Measurements from ENCODE around the gene C1S. TPM values are rescaled to one million over a fixed set of nuclear protein-coding genes. Genes with fewer than 3 reads are reported as not detected.
A peak's percentile ranks its signal among the peaks of the same experiment; 100 is the strongest.

C1S gene
- total RNA-seq, 1 experiment from 2014 or later, result 68.3 TPM

DNA sequence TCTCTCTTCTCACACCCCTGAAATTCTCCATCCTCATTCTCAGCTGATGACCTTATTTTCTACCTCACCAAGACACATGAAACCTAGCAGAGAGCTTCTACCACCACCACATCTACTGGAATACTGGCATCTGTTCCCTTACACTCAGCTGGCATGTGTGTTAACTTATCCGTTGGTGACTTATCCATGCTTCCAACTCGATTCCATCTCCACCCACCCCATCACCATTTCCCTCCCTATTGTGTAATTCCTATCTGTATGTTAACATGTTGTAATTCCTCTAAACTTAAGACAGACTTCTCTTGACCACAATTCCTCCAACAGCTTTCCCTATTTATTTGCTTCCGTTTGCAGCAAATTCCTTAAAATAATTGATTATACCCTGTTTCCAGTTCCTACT lies 15.4 kb downstream of the C1S start:
- DNase-seq (ENCODE audit: low read depth), result no peak

GRCh38 chr12:7076493-7076892 lies 16.0 kb downstream of the C1S start:
- DNase-seq (ENCODE audit: low read depth), result no peak

DNA sequence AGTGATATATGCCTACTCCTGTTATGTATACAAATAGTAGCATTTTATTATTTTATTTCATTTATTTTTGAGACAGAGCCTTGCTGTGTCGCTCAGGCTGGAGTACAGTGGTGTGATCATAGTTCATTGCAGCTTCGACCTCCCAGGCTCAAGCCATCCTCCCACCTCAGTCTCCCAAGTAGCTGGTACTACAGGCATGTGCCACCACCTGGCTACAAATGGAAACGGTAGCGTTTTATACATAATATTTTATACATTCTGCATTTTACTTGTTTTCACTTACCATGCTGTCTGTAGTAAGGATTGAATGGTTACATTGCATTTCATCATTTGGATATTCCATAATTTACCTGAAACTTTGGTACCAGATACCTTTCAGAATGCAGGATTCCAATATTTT lies 17.6 kb downstream of the C1S start:
- no peak for DNase-seq (ENCODE audit: low read depth)

DNA sequence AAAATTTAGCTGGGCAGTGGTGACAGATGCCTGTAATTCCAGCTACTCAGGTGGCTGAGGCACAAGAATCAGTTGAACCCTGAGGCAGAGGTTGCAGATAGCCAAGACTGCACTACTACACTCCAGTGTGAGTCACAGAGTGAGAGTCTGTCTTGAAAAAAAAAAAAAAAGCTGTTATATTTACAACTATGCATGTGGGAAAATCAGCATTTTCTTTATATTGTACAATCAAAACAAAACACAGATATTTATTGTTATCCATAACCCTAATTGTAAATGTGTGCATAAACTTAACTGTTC lies 19.3 kb downstream of the C1S start:
- peak; percentile 83 for DNase-seq (ENCODE audit: low read depth)

DNA sequence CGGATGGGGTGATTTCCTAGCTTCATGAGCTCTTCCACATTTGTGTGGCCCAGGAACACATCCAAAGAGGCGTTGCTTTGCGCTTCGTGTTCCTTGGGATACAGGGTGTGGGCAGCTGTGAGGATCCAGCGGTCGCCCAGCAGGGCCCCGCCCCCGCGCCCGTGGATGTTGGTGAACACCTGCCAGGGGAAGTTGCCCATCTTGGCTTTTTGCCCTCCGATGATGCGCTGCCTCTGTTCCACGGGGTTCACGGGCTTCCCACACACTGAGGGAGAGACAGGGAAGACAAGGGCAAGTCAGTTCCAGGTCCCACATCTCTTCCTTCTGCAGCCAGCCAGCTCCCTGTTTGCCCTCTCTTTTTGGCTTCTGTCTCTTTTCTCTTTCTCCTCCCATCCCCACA lies 20.5 kb downstream of the C1S start:
- no peak for DNase-seq (ENCODE audit: low read depth)

- no peak for DNase-seq (ENCODE audit: low read depth)
These were observed 22.6 kb downstream of the C1S start for GRCh38 chr12:7083125-7083524.

GRCh38 chr12:7089196-7089871 lies 28.8 kb downstream of the C1S start:
- no peak for DNase-seq (ENCODE audit: low read depth)

- DNase-seq (ENCODE audit: low read depth), result no peak
These were observed 29.9 kb downstream of the C1S start for GRCh38 chr12:7090222-7090998.

DNA sequence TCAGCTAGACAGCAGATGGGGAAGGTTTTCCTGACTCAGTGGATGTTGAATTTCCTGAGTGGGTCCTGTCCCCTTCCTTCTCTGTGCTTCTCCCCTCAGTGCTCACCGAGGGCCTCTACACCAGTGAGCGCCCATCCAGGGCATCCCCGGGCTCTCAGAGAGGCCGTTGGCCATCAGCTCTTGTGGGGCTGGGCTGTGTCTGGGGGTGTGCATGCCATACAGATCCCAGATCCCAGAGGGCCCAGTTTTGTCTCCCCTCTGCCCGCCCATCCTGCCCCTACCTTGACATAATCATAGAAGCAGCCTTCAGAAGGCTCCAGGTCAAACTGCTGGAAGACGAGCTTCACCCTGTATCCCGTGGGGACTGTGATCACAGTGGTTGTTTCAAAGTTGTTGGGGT lies 30.7 kb downstream of the C1S start:
- DNase-seq (ENCODE audit: low read depth), result no peak

- no peak for DNase-seq (ENCODE audit: low read depth)
These were observed 31.2 kb downstream of the C1S start for GRCh38 chr12:7091660-7092228.

- DNase-seq (ENCODE audit: low read depth), result peak; percentile 79
These were observed 31.9 kb downstream of the C1S start, which contains the start of gene C1R for GRCh38 chr12:7092229-7092985. Gene C1R (minus strand): TSS chr12:7092445. CDS start chr12:7092388, 57 bp downstream.

DNA sequence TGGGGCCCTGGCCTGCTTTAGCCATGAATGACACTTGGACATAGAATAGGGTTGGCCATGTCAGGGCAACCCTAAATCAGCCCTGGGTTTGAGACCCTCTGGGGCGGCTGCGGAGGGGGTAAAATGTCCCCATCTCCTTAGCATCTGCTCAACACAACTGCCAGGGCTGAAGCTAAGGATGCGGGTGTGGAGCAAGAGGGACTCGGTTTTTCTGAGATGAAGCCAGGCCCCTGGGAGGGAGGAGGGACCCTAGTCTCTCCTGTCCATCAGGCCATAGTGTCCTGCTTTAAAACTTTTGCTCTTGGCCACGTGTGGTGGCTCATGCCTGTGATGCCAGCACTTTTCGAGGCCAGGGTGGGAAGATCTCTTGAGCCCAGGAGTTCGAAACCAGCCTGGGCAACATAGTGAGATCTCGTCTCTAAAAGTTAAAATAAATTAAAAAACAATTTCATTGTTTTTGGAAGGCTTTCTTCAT lies 32.5 kb downstream of the C1S start:
- DNase-seq (ENCODE audit: low read depth), result no peak

DNA sequence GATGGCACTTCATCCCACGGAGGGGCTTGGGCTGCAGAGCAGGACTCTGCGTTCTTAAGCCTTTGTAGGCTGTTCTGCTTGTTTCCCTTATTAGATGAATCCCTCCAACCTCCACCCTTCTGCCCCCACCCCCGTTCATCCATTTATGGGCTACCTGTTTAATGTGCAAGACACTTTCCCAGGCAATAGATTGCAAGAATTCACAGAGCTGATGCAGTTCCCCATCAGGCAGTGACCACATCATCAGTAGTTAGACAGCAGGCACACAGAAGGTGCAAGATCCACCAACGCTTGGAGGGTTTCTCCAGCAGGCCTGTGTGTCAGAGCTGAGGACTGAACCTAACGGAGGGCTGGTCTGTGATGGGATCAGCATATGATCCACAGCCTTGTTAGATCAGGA lies 33.0 kb downstream of the C1S start:
- no peak for DNase-seq (ENCODE audit: low read depth)

DNA sequence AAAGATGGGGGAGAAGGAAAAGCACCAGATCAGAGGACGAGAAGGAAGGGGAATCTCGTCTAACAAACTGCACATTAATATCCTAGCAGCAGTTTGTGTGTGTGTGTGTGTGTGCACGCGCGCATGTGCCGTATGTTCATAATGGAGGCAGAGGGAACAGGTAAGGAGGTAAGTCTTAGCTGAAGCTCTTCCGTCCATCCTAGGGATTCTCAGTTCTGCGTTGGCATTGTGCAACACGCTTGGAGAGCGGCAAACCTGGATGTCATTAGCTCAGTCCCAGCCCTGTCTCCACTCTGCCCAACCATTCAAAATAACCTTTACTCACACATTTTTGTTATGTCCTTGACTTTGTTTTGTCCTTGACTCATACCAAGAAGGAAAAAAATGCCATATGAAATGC lies 33.4 kb downstream of the C1S start:
- no peak for DNase-seq (ENCODE audit: low read depth)

- DNase-seq (ENCODE audit: low read depth), result no peak
These were observed 35.8 kb downstream of the C1S start for GRCh38 chr12:7096006-7096932.

DNA sequence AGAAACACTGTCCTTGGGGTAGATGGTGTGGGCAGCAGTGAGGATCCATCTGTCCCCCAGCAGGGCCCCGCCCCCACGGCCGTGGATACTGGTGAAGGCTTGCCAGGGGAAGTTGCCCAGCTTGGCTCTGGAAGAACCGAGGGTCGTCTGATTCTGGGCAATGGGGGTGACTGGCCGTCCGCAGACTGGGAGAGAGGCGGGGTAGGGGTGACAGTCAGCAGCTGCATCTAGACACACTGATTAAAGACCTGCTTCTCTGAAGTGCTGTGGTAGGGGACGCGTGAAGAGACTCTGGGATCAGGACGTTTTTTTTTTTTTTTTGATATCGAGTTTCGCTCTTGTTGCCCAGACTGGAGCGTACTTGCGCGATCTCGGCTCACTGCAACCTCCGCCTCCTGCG lies 36.5 kb downstream of the C1S start:
- no peak for DNase-seq (ENCODE audit: low read depth)

DNA sequence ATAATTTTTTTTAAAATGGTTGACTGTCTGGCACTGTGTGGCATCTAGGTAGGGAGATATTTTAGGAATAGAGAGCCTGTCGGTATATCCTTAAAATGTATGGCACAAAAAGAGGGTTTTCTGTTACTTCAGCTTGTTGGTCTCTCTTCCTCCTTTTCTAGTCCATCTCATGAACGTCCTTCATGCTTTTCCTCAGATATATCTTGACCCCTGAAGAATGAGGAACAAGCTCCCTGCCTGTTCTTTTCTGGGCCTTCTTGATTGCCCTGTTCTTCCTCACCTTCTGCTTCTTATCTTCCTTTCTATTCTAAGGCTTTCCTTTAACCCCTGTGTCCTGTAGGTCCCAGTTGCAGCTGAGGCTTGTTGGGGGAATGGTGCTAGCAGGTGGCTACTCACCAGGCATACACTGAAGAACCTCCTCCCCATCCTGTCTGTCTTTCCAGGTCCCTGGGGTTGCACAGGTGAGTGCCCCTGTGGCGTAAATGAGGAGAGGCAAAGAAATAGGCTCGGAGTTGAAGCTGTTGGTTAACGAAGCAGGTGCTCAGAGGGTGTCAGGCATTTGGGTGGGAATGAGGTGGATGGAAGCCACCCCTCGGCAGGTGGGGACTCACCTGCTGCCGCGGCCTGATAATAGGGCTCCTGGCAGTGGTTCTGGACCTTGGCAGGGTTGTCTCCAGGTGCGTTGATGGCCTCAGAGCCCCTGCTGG lies 38.9 kb downstream of the C1S start:
- no peak for DNase-seq (ENCODE audit: low read depth)

- no peak for DNase-seq (ENCODE audit: low read depth)
These were observed 39.7 kb downstream of the C1S start for GRCh38 chr12:7100239-7100638.

DNA sequence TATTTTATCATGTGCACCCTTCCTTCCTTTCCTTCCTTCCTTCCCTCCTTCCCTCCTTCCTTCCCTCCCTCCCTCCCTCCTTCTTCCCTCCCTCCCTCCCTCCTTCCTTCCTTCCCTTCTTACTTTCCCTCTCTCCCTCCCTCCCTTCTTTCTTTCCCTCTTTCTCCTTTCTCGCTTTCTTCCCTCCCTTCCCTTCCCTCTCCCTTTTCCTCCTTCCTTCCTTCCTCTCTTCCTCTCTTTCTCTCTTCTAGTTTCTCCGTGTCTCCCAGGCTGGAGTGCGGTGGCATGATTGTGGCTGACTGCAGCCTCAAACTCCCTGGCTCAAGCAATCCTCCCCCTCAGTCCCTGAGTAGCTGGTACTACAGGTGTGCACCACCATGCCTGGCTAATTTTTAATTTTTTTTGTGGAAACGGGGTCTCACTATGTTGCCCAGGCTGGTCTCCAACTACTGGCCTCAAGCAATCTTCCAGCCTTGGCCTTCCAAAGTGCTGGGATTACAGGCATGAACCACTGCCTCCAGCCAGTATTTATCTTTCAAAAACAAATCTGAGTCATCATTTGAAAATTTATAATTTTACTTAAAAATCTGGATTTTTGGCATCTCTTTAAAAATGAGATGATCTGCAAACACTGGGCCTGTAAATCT lies 40.7 kb downstream of the C1S start:
- no peak for DNase-seq (ENCODE audit: low read depth)

DNA sequence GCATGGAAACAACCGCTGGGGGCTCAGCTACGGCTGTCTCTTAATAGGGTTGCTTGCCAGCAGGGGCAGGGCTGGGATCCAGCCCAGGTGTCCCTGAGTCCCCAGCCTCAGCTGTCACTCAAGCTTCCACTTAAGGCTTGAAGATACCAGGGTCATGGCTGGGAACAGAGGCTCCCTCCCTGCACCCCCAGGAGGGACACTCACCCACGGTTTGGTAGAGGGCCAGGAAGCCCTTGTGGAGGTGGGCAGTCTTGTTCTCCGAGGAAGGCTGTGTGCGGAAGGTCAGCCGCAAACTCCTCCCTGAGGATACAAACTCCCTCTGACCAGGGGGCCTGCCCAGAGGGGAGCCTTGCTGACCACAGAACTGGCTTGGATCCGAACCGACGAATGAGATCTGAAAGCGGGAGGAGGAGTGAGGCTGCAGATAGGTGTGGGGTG lies 41.2 kb downstream of the C1S start:
- no peak for DNase-seq (ENCODE audit: low read depth)
